H1 (cell line): ENCODE measurements around the gene GCLC. TPM values are rescaled to one million over a fixed set of nuclear protein-coding genes. Genes with fewer than 3 reads are reported as not detected.

Source experiments
- CBX5 ChIP-seq: fragments of 300-800, 300-1000 bp; sonication (generic); IDR thresholded peaks from 2 replicates; pipeline ENCODE4 v1.7.1; 2016; ENCODE audit warnings: antibody characterized with exemption, low read length, low read depth
- CHD1 ChIP-seq: IDR thresholded peaks from 2 replicates; pipeline ENCODE4 v1.6.1; 2012; ENCODE audit warnings: low read depth, low read length, improper control_type of control experiment
- HDAC2 ChIP-seq, 2 experiments: fragments of 300-600 bp in 1 of 2; sonication (generic) in 1 of 2; IDR thresholded peaks; 2 replicates each; pipeline ENCODE4 v1.6.1; 2011 to 2012; ENCODE audit warnings: low read depth in 2 of 2, low read length in 2 of 2, mild to moderate bottlenecking in 2 of 2, moderate library complexity in 2 of 2, borderline replicate concordance in 1 of 2, inconsistent platforms in 1 of 2
- YY1 ChIP-seq: IDR thresholded peaks from 2 replicates; pipeline ENCODE4 v1.6.1; 2011; ENCODE audit warnings: low read depth, mild to moderate bottlenecking, low read length
- polyA plus RNA-seq, 7 experiments: library from polyadenylated mRNA; depleted of rRNA in 3 of 7; stranded (reverse) in 5 of 7; unstranded in 2 of 7; fragments of >200 nt in 5 of 7; fragments of 200-250 nt in 2 of 7; gene quantifications; 1 replicate in 5 of 7; 2 replicates in 1 of 7; 4 replicates in 1 of 7; pipeline versions ENCODE4 v1.2.1 to v1.2.3, GENCODE V29; 2011 to 2013; ENCODE audit warnings: missing spikeins in 2 of 7, mixed read lengths in 2 of 7
- total RNA-seq: library from RNA; stranded (reverse); fragmentation: NEBNext Ultra II Directional; extraction: Animal tissue kit (Norgen Biotek cat#: 25700); gene quantifications from 2 replicates; pipeline ENCODE4 v1.2.1, GENCODE V29; 2021

Gene GCLC
- total and polyA plus RNA-seq, 2 of the 8 experiments (the other 6 are each of a cell fraction or from before 2014, with no cell fraction given): 15.8 to 54.0 TPM

GRCh38 chr6:53546281-53546680, 1.4 kb upstream of the GCLC start (continued):
- no peak for TF ChIP-seq CHD1
- no peak for TF ChIP-seq CBX5
- no peak for TF ChIP-seq YY1
- TF ChIP-seq HDAC2 (IDR thresholded peaks at IDR 0.05; ENCODE audit: borderline replicate concordance in 1 of 2, low read depth in 2 of 2, low read length in 2 of 2): no peak
